GM12878 (cell line): Measurements from ENCODE around the gene MTX1. TPM values are rescaled to one million over a fixed set of nuclear protein-coding genes. Genes with fewer than 3 reads are reported as not detected.

ENCODE experiments used
- NR2C2 ChIP-seq: IDR thresholded peaks from 2 replicates; pipeline ENCODE4 v1.6.1; 2011; ENCODE audit warnings: borderline replicate concordance, low read depth; ENCODE audit not compliant: control insufficient read depth, insufficient read length
- ZNF207 ChIP-seq: fragments of 450-650 bp; IDR thresholded peaks from 2 replicates; pipeline ENCODE4 v1.6.1; 2014; ENCODE audit warnings: antibody characterized with exemption, mild to moderate bottlenecking, borderline replicate concordance
- polyA plus RNA-seq, 11 experiments: library from polyadenylated mRNA; depleted of rRNA in 4 of 11; unstranded in 6 of 11; stranded (reverse) in 5 of 11; fragments of >200 nt; fragmentation: Nextera tagmentation in 4 of 11; fragmentation: Illumina TruSeq in 1 of 11; extraction: Ambion mirVana in 4 of 11; extraction: Trizol in 1 of 11; gene quantifications; 1 replicate in 1 of 11; 2 replicates in 10 of 11; pipeline versions ENCODE4 v1.2.1 to v1.2.3, GENCODE V29; 2011 to 2016; ENCODE audit warnings: inconsistent platforms in 2 of 11, missing spikeins in 2 of 11, low read depth in 1 of 11
- total RNA-seq, 4 experiments: library from RNA; depleted of rRNA in 3 of 4; stranded (reverse); fragments of >200 nt in 3 of 4; fragmentation: Illumina TruSeq in 1 of 4; extraction: Trizol in 1 of 4; gene quantifications; 2 replicates each; pipeline versions ENCODE4 v1.2.1 to v1.2.3, GENCODE V29; 2013 to 2021
- TF ChIP-seq, protein P1 (sequence below): fragments of 450-650 bp; IDR thresholded peaks from 2 replicates; pipeline ENCODE4 v1.6.1; 2016; ENCODE audit warnings: mild to moderate bottlenecking, moderate library complexity, borderline replicate concordance
- TF ChIP-seq, protein P2 (sequence below): fragments of 450-650 bp; IDR thresholded peaks from 2 replicates; pipeline ENCODE4 v1.6.1; 2016; ENCODE audit warnings: mild to moderate bottlenecking
- TF ChIP-seq, protein P3 (sequence below): IDR thresholded peaks from 2 replicates; pipeline ENCODE4 v1.6.1; 2011; ENCODE audit warnings: borderline replicate concordance, low read depth, mild to moderate bottlenecking, moderate library complexity, low read length; ENCODE audit not compliant: insufficient read depth, poor library complexity, severe bottlenecking
- TF ChIP-seq, protein P4 (sequence below): fragments of 450-650 bp; conservative IDR thresholded peaks from 2 replicates; pipeline ENCODE4 v1.6.1; 2017; ENCODE audit warnings: mild to moderate bottlenecking, moderate library complexity

The MTX1 gene
- total and polyA plus RNA-seq, 10 of the 15 experiments (the other 5 are each of a cell fraction or from before 2014, with no cell fraction given), result 15.8 to 92.0 (median 49.1) TPM

DNA sequence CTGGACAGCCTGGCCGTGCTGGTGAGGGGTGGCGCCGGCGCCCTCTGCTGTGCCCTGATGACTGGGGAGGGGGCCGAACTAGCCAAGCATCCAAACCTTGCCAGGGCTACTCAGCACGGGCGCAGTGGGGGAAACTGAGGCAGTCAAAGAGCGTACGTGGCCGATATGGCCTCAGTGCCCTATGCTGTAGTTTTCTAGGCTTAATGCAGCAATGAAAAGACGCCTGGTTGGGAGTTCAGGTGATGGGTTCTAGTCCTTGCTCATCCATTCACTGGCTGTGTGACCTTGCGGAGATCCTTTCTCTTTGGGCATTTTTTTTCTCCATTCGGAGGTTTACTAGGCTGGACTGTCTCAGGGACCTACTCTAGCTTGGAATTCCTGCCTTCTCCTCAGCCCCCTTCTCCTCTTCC lies 822 bp downstream of the MTX1 start (continued):
- TF ChIP-seq, protein P1, sequence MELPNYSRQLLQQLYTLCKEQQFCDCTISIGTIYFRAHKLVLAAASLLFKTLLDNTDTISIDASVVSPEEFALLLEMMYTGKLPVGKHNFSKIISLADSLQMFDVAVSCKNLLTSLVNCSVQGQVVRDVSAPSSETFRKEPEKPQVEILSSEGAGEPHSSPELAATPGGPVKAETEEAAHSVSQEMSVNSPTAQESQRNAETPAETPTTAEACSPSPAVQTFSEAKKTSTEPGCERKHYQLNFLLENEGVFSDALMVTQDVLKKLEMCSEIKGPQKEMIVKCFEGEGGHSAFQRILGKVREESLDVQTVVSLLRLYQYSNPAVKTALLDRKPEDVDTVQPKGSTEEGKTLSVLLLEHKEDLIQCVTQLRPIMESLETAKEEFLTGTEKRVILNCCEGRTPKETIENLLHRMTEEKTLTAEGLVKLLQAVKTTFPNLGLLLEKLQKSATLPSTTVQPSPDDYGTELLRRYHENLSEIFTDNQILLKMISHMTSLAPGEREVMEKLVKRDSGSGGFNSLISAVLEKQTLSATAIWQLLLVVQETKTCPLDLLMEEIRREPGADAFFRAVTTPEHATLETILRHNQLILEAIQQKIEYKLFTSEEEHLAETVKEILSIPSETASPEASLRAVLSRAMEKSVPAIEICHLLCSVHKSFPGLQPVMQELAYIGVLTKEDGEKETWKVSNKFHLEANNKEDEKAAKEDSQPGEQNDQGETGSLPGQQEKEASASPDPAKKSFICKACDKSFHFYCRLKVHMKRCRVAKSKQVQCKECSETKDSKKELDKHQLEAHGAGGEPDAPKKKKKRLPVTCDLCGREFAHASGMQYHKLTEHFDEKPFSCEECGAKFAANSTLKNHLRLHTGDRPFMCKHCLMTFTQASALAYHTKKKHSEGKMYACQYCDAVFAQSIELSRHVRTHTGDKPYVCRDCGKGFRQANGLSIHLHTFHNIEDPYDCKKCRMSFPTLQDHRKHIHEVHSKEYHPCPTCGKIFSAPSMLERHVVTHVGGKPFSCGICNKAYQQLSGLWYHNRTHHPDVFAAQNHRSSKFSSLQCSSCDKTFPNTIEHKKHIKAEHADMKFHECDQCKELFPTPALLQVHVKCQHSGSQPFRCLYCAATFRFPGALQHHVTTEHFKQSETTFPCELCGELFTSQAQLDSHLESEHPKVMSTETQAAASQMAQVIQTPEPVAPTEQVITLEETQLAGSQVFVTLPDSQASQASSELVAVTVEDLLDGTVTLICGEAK, result peak; percentile 11; the same call in 1 of the 2 replicates
- TF ChIP-seq NR2C2, result peak; percentile 65
- TF ChIP-seq ZNF207, result no peak
- TF ChIP-seq, protein P2, sequence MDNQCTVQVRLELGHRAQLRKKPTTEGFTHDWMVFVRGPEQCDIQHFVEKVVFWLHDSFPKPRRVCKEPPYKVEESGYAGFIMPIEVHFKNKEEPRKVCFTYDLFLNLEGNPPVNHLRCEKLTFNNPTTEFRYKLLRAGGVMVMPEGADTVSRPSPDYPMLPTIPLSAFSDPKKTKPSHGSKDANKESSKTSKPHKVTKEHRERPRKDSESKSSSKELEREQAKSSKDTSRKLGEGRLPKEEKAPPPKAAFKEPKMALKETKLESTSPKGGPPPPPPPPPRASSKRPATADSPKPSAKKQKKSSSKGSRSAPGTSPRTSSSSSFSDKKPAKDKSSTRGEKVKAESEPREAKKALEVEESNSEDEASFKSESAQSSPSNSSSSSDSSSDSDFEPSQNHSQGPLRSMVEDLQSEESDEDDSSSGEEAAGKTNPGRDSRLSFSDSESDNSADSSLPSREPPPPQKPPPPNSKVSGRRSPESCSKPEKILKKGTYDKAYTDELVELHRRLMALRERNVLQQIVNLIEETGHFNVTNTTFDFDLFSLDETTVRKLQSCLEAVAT, result 0 out of 2 replicates have a peak, but pooled peaks have one; percentile 22
- TF ChIP-seq, protein P3, sequence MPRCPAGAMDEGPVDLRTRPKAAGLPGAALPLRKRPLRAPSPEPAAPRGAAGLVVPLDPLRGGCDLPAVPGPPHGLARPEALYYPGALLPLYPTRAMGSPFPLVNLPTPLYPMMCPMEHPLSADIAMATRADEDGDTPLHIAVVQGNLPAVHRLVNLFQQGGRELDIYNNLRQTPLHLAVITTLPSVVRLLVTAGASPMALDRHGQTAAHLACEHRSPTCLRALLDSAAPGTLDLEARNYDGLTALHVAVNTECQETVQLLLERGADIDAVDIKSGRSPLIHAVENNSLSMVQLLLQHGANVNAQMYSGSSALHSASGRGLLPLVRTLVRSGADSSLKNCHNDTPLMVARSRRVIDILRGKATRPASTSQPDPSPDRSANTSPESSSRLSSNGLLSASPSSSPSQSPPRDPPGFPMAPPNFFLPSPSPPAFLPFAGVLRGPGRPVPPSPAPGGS, result no peak
- TF ChIP-seq, protein P4, sequence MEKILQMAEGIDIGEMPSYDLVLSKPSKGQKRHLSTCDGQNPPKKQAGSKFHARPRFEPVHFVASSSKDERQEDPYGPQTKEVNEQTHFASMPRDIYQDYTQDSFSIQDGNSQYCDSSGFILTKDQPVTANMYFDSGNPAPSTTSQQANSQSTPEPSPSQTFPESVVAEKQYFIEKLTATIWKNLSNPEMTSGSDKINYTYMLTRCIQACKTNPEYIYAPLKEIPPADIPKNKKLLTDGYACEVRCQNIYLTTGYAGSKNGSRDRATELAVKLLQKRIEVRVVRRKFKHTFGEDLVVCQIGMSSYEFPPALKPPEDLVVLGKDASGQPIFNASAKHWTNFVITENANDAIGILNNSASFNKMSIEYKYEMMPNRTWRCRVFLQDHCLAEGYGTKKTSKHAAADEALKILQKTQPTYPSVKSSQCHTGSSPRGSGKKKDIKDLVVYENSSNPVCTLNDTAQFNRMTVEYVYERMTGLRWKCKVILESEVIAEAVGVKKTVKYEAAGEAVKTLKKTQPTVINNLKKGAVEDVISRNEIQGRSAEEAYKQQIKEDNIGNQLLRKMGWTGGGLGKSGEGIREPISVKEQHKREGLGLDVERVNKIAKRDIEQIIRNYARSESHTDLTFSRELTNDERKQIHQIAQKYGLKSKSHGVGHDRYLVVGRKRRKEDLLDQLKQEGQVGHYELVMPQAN, result no peak
- TF ChIP-seq, all 136 proteins: peak for 5
